GM18526 (cell line): Measurements from ENCODE around the gene AKR1C4.

Source experiments
- POLR2A ChIP-seq: IDR thresholded peaks from 3 replicates; pipeline ENCODE4 v1.6.1; 2011; ENCODE audit not compliant: insufficient read length; ENCODE audit errors: extremely low read depth

Gene AKR1C4

DNA sequence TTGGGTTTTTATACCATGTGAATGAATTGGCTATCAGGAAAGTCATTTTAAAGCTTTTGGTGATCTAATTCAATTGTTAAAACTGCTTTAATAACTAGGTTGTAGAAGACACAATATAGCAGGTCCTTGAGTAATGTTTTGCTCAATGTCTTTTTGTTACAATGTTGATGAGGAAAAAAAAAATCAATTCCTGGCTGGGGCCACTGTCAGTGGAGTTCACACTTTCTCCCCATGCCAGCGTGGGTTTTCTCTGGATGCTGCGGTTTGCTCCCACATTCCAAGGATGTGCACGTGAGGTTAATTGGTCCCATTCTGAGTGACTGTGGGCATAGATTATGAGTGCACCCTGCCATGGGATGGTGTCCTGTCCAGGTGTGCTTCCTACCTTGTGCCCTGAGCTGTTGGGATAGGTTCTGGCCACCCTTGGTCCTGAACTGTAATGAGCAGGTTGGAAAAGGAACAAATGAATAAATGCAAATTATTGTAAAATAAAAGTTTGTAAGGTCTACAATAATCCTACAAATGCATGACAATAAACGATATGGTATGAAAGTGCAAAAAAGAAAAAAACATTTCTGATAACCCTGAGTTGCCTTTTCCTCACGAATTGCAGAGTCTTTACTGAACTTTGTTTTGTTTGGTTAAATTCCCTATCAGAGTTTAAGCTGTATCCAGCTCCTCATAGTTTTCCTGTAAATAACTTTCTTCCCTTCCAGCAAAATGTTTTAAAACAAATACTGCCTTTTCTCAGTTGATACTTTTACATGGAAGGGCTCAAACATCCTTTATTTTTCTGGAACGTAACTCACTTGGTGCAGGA is 62.7 kb downstream of the AKR1C4 start:
- TF ChIP-seq POLR2A, result no peak

DNA sequence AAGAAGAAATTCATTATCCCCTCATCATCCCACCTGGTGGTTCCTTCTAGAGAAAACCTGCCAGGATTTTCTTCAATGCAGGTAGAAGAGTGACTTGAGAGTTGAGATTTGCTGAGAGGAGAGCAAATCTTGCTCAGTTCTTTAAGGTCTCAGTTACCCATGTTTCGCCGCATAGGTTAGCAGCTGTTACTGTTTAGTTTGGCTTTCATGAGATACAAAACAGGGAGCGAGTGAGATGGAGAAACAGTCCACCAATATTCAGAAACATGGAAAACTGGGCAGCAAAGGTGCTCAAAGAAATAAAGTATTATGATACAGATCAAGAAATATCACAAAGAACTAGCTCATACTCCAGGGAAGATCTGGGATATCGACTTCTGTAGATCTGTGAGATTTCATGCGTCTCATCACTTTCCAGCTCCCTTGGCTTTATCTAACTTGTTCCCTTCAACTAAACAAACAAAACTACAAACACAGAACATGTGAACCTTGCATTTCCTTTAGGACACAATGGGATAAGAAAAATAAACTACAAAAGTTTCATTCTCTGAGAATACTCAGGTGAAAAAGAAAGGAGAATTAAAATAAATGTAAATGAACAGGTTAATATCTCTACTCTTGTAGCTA is 63.4 kb downstream of the AKR1C4 start:
- TF ChIP-seq POLR2A, result no peak

DNA sequence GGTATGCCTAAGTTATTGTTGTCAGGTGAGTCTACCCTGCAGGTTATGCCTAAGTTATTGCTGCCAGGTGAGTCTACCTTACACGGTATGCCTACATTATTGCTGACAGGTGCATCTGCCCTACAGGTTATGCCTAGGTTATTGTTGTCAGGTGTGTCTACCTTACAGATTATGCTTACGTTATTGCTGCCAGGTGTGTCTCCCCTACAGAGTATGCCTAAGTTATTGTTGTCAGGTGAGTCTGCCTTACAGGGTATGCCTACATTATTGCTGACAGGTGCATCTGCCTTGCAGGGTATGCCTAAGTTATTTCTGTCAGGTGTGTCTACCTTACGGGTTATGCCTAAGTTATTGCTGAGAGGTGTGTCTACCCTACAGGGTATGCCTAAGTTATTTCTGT is 64.2 kb downstream of the AKR1C4 start:
- no peak for TF ChIP-seq POLR2A

DNA sequence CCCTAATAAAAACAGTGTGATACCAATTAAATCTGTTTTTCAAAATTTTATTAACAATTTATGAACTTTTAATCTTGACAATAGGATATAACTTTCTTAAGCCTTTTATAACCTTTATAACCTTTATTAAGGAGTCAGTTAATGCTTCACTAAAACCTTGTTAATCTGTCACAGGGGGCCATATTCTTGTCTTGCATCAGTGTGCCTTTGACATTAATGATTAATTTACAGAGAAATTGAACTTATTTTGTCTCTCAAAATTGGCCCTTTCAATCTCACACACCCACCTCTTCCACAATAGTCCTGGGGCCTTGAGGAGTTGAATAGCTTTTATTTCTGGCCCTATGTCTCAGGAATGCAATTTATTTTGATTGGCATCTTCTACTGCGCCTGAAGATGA is 68.5 kb downstream of the AKR1C4 start:
- no peak for TF ChIP-seq POLR2A

DNA sequence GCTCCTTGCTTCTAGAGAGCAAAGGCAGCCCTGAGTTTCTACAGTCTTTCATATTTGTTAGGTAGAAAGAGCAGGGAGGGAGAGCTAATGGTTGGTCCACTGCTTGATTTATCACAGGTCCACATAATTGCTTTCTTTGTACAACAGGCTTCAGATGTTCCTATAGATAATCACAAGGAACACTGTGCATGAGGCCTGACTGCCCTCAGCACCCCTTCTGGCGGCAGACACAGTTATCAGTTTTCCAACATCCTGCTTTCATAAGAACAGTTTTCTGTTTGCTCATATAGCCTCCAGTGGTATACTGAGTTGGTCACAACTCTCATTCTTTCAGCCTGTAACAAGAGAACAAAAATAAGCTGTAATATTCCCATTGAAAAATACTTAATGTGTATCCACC is 69.7 kb downstream of the AKR1C4 start:
- TF ChIP-seq POLR2A, result no peak

DNA sequence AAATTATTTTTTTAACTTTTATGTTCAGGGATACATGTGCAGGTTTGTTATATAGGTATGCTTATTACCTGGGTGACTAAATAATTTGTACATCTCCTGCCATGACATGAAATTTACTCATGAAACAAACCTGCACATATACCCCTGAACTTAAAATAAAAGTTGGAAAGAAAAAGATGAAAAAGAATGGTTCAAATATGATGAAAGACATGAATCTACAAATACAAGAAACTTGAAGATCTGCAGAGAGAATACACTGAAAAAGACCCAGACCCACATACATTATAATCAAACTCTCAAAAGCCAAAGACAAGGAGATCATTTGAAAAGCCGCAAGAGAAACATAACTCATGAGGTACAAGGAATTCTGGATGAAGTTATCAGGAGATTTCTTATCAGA is 70.2 kb downstream of the AKR1C4 start:
- no peak for TF ChIP-seq POLR2A

DNA sequence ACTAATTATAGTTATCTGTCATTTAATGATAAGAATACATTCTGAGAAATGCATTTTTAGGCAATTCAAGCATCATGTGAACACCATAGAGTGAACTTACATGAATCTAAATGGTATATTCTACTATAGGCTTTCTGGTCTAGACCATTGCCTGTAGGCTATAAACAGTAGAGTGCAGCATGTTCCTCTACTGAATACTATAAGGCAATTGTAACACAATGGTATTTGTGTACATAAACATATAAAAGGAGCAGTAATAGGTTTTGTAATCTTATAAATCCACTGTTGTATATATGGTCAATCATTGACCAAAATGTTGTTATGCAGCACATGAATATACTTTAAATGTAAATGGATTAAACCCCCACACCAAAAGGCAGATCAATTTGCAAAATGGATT is 71.6 kb downstream of the AKR1C4 start:
- no peak for TF ChIP-seq POLR2A
